ENCODE results near the gene KDF1.
"Not testable (repeated sequence)": the region's sequence is repeated elsewhere in the genome, so short reads cannot be mapped to it uniquely, and the experiment has no call there.

KDF1 gene

DNA sequence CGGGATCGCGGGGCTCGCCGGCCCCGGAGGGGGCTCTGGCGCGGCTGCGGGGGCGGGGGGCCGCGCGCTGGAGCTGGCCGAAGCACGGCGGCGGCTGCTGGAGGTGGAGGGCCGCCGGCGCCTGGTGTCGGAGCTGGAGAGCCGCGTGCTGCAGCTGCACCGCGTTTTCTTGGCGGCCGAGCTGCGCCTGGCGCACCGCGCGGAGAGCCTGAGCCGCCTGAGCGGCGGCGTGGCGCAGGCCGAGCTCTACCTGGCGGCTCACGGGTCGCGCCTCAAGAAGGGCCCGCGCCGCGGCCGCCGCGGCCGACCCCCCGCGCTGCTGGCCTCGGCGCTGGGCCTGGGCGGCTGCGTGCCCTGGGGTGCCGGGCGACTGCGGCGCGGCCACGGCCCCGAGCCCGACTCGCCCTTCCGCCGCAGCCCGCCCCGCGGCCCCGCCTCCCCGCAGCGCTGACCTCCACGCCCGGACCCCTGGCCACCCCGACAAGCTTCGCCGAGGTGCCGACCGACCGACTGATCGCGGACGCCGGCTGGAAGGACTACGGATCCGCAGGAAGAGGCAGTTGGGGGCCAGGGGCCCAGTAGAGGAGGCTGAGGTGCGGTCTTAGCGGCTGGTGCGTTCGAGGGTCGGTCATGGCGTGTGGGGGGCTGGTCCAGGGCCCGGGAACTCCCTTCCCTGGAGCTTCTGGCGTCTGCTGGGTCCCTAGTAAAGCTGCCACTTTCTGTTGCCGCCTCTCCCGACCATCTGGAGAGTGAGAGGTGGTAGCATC is 33.9 kb upstream of the KDF1 start:
- no peak for DNase-seq (ENCODE audit: low read depth)

DNA sequence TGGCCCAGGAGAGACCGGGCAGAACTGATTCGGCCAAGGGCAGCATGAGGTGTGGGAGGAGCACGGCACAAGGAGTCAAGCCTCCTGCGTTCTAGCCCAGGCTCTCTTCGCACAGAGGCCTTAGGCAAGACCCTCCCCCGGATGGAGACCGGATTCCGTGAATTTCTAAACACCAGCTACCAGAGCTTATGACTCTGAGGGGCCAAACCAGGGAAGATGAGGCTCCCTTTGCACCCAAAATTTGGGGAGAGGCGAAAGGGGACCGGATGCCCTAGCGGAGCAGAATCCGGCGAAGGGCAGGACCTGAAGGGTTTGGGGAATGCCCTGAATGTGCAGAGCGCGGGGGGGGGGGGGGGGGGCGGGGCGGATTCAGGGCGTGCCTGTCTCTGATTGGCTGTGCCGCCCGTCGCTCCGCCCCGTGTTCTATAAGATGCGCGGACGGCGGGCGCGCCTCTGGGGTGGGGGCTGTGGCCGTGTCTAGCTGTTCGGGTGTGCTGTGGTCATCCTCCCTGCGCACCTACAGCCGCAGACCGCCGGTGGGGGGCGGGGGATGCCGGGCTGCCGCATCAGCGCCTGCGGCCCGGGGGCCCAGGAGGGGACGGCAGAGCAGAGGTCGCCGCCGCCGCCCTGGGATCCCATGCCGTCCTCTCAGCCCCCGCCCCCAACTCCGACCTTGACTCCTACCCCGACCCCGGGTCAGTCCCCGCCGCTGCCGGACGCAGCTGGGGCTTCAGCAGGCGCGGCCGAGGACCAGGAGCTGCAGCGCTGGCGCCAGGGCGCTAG is 33.2 kb upstream of the KDF1 start, which contains the start of gene TRNP1:
TSS of gene TRNP1 (plus strand) at position 456 of the 783 bp plus-strand sequence. CDS start at position 551, 95 bp downstream.
- peak; percentile 35 for DNase-seq (ENCODE audit: low read depth)

DNA sequence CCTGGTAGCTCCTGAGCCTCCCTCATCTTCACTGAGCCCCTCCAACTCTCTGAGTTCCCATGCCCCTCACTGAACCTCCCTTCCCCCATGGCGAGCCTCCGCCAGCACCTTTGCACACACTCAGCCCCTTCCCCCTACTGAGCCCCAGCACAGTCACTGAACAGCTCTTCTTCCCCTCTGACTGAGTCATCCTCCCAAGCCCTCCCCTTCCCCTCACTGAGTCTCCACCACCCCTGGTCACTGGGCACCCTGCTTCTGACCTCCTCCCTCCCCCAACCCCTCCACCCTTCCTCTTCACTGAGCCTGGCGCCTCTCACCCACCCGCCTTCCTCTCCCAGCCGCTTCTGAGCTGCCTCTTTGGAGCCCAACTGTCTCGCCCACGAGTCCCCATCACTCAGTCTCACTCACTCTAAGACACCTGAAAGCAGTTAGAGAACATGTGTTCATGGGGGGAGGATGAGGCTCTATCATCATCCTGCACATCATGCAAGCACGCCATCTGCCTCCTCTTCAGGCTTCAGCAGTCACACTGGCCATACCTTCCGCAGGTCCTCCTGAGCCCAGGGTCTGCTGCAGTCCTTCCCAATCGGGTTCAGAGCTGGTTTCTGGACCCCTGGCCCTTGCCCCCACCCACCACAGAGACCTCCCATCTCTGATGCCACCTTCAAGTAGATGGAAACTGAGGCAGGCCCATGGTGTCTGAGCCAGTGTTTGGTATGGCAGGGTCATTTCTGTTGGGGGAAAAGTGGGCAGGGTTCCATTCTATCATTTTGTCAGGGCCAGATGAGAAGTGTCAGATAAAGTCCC is 31.2 kb upstream of the KDF1 start:
- no peak for DNase-seq (ENCODE audit: low read depth)

DNA sequence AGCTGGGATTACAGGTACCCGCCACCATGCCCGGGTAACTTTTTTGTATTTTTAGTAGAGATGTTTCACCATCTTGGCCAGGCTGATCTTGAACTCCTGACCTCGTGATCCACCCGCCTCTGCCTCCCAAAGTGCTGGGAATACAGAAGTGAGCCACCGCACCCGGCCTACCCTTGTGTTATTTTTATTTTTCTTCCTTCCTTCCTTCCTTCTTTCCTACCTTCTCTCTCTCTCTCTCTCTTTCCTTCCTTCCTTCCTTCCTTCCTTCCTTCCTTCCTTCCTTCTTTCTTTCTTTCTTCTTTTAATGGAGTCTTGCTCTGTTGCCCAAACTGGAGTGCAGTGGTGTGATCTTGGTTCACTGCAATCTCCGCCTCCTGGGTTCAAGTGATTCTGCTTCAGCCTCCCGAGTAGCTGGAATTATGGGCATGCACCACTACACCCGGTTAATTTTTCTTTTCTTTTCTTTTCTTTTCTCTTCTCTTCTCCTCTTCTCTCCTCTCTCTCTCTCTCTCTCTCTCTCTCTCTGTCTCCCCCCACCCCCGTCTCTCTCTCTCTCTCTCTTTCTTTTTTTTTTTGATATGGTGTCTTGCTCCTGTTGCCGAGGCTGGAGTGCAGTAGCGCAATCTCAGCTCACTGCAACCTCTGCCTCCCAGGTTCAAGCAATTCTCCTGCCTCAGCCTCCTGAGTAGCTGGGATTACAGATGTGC is 29.3 kb upstream of the KDF1 start:
- DNase-seq (ENCODE audit: low read depth), result not testable (repeated sequence)

DNA sequence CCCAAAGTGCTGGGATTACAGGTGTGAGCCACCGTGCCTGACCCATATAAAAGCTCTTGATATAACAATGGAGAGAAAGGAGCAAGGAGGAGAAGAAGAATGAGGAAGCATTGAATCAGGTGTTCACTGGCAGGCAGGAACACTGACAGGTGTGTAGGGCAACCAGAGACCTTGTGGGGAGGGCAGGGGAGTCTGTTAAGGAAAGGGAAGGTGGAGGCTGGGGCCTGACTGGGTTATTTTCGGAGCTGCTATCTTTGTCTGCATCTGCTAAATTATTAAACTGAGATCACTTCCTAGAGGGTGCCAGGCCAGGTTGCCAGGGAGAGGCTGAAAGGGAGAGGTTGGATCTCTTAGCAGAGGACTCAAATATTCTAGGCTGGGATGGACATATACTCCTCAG is 26.4 kb upstream of the KDF1 start:
- DNase-seq (ENCODE audit: low read depth), result no peak

DNA sequence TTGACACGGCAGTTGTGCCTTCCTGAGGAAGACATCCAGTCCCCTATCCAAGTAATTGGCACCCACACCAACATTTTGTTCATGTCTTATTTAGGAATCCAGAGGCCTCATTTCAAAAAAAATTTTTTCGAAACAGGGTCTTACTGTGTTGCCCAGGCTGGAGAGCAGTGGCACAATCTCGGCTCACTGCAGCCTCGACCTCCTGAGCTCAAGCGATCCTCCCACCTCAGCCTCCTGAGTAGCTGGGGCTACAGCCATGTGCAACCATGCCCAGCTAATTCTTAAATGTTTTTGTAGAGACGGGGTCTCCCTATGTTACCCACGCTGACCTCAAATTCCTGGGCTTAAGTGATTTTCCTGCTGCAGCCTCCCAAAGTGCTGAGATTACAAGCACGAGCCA is 24.0 kb upstream of the KDF1 start:
- no peak for DNase-seq (ENCODE audit: low read depth)

DNA sequence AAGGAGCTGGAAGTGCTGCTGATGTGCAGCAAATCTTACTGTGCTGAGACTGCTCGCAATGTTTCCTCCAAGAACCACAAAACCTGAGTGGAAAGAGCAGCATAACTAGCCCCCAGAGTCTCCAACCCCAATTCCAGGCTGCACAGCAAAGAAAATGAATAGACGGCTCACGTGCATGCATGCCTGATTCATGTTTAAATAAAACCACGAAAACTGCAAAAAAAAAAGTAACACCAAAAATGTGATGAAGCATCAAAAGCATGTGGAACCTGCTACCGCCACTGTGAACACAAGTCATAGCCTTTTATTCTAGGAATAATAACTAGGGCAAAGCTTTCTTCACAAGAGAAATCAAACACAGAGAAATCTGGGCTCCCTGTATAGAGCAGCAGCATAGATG is 23.6 kb upstream of the KDF1 start:
- no peak for DNase-seq (ENCODE audit: low read depth)

DNA sequence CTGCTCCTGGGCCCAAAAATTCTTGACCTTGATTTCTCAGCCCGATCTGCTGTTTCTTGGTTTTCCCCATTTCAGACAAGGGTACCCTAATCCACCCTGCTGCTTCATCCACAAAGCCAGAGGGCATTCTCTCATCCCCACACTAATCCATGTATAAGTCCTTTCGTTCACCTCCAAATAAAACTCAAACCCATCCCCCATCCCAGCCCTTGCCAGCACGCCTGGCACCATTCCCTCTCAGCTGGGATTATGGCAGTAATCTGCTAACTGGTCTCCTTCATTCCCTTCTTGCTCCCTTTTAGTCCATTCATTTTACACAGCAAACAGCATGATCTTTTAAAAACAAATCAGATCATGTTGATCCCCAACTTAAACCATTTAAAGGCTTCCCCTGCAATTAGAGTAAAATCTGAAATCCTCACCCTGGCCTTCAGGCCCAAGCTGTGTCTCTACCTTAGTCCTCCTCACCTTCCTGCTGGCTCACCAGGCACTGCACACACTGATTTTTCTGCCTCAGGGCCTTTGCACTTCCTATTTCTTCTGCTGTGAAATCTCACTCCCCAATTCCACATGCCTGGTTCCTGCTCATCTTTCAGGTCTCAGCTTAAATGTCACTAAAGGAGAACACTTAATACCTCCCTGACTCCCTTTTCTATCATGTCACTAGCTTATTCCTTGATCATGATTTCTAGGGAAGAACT is 21.0 kb upstream of the KDF1 start:
- no peak for DNase-seq (ENCODE audit: low read depth)

DNA sequence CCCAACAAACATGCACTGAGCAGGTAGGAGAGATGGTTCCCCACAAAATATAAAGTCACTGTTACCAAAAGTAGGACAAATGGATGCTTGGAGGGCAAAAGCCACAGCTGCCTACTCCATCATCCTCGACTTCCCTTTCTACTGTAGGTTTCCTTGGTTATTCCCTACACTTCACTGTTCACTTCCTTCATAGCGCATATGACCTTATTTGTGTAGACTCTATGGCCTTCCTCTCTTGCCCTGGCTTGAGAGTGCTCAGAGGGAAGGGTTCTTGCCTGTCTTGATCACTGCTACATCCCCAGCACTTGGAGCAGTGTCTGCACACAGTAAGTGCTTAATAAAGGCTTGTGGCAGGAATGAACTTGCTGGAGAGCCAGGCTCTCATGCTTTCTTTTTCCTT is 18.6 kb upstream of the KDF1 start:
- DNase-seq (ENCODE audit: low read depth), result no peak

DNA sequence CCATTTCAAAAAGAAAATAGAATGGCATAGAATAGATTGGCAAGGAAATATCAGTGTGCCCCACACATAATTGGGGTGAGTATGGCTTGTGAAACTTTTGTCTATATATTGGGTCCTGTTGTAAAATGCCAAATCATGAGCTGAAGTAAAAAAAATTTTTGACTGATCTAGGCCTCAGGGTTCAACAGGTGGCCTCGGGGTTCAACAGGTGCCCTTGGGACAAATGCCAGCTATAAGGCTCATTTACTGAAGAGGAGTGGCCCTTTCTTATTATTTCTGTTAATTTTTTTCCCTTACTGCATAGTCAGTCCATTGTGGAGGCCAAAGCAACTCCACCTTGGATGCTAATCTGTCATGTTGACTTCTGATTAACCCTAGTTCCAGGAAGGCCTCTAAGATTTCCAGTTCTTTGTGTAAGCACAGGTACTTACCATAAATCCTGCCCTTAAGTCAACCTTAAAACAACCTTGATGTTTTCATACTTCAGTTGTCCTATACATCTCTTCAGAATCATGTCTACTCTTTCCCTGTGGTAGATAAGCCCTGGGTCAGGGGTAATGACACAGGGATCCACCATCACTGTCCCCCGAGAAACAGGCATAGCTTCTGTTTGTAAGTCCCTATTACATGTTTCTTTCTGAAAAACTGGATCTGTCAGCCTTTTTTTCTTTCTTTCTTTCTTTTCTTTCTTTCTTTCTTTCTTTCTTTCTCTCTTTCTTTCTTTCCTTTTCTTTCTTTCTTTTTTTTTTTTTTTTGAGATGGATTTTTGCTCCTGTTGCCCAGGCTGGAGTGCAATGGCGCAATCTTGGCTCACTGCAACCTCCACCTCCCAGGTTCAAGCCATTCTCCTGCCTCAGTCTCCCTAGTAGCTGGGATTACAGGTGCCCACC is 16.6 kb upstream of the KDF1 start:
- no peak for DNase-seq (ENCODE audit: low read depth)

DNA sequence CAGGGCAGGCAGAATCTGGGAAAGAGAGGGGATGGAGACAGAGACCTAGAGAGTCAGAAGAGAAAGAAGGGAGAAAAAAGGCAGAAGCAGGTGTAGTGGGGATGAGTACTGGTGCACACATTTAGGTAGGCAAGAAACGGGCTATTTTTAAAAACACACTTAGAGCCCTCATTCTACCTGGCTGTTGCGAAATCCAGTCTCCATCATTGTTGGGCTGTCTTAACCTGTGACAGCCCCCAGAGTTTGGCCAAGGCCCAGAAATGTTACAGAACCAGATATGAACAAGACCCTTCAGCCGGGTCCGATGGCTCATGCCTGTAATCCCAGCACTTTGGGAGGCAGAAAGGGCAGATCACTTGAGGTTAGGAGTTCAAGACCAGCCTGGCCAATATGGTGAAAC is 12.6 kb upstream of the KDF1 start:
- DNase-seq (ENCODE audit: low read depth), result no peak

DNA sequence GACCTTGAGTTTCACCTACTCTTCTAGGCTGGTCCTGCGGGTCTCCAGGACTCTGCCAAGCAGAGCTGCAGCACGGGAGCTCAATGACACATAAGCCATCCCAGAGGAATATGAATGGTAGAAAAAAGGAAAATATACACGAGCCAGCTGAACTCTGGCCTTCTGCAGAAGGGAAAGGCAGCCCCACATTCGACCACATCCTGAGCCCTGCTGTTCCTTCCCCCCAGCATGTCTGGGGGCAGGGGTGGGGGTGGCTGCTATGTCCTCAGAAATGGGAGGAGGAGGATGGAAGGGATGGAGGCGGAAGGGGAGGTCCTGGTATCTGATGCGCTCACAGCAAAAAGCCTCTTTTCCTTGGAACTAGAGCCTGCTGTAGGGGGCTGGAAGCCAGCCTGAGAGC is 12.1 kb upstream of the KDF1 start:
- DNase-seq (ENCODE audit: low read depth), result no peak

DNA sequence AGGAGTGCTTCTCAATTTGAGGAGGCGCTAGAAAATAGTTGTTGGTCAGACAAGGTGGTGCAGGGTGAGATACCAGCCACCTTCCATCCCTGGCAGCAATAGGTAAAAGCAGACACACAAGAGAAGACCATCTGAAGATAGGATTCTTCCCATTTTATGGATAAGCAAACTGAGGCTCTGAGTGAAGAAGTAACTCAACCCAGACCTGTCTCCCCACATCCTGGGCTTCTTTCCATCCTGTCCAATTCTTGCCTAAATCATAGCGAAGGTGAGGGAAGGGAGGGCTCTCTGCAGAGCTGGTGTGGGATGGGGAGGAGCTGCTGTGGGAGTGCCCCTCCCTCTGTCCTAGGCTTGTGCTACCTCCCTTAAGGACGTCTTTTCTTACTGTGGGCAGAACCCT is 11.3 kb upstream of the KDF1 start:
- no peak for DNase-seq (ENCODE audit: low read depth)

DNA sequence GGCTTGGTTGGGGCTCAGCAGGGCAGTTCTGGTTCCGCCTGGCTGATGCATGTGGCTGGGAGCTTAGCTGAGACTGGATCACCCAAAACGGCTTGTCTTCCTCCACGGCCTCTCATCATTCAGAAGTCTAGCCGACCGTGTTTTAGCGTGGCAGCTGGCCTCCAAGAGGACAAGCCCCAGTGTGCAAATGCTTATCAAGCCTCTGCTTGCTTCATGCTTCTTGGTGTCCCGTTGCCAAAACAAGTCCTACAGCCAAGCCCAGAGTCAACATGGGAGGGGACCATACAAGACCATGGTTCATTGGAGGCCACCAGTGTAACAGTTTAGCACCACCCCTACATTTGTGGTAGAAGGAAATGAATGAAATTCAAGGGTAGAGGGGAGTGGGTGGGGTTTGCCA is 10.5 kb upstream of the KDF1 start:
- DNase-seq (ENCODE audit: low read depth), result no peak

DNA sequence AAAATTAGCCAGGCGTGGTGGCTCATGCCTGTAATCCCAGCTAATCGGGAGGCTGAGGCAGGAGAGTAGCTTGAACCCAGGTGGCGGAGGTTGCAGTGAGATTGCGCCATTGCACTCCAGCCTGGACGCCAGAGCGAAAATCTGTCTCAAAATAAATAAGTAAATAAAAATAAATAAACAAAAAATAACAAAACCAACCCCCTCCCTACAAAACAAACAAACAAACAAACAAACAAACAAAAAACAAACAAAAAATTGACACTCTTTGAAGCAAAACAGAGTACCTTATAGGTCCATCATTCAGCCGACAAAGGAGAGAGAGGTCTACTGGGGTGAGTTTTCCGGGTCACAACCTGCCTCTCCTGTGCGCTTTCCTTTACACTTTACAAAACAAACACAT is 5.4 kb upstream of the KDF1 start:
- DNase-seq (ENCODE audit: low read depth), result no peak

DNA sequence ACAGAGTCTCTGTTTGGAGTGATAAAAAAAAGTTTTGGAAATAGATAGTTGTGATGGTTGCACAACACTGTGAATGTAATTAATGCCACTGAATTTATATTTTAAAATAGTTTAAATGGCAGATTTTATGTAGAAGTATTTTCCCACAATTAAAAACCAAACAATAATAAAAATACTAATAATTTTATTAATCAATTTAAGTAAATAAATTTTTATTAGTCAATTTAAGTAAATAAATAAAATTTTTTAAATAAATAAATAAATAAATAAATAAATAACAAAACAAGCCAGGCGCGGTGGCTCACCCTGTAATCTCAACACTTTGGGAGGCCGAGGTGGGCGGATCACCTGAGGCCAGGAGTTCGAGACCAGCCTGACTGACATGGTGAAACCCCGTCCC is 4.9 kb upstream of the KDF1 start:
- DNase-seq (ENCODE audit: low read depth), result no peak

DNA sequence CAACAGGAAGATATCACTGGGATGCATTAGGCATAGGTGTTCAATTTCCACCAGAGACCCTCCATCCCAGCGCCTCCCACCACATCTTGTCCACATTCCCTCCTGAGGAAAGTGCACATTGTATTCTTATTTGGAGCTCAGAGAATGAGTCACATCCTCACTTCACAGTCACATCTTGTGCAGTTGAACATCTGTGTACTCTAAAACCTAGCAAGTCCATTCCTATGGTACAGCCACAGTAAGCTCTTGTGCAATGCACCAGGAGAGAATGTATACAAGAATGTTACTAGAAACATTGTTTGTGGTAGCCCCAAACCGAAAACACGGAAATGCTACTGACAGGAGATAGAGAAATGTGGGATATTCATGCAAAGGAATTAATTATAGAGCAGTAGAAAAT is 1.6 kb upstream of the KDF1 start:
- no peak for DNase-seq (ENCODE audit: low read depth)

DNA sequence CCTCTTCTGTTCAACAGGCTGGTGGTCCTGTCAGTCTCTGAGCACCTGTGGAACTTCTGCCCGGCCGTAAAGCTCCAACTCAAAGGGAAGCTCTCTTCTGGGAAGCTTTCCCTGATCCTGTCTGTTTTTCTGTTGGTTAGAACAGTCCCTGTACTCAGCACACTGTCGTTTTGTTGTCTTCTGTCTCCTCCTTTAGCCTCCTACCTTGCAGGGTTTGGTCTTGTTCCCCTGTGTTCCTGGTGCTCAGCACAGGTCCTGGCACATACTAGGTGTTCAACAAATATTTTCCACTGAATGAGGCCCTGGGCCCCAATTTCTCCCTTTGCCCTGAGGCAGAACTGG is 328 bp upstream of the KDF1 start:
- DNase-seq (ENCODE audit: low read depth), result no peak

DNA sequence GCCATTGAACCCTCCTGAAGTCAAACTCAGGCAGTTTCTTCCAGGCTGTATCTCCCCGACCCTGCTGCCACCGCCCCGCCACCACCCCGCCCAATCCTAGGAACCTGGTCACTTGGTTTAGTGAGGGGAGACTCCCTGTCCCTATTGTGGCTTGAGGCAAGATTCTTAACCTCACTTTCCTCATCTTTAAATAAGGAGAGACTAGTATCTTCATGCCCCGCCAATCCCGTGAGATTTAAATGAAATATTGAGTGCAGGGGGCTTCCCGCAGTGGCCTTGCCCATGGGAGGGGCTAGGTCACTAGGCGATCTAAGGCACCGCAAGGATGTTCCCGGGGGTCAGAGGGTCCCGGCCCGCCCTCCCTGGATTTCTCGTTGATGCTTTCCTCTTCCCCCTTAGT is 998 bp downstream of the KDF1 start:
- DNase-seq (ENCODE audit: low read depth), result no peak

DNA sequence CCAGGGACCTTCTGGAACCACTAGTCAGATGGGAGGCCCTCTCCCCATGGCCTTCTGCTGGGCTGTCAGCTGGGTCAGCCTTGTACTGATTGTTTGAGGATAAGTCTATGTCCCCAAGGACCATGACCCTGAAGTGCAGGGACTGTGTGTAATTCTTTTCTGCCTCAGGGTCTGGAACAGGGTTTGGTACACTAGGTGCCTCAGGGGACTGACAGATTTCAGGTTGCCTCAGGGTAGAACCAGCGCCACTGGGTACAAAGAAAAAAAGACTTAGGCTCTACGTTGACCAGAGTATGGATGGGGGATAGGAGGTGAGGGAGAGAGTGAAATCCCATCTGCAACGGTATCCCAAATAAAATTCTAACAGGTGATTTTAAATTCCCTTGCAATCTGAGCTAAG is 3.0 kb downstream of the KDF1 start:
- DNase-seq (ENCODE audit: low read depth), result no peak

DNA sequence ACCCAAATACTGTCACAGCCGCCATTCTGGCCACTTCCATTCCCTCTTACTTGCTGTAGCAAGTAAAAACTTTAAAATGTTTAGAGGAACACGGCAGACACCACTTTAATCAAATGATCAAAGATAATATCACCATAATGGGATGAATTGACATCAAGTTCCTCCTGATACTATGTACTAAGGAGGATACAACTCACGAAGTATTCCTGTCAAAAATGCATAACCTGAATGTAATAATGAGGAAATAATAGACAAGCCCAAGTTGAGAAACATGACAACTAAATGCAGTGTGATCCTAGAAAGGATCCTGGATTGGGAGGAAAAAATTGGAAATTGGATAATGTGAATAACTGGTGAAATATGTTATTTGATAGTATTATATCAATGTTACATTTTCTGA is 3.9 kb downstream of the KDF1 start:
- DNase-seq (ENCODE audit: low read depth), result no peak
